Suprapubic skin (tissue), 4 donors: ENCODE results near the gene TAF10.

Source experiments
- POLR2A ChIP-seq, 2 donors: fragments of 450-650 bp; IDR thresholded peaks; one replicate each; pipeline ENCODE4 v1.6.1; 2017; ENCODE audit warnings: antibody characterized with exemption in 2 of 2, mild to moderate bottlenecking in 2 of 2, moderate library complexity in 2 of 2
- POLR2AphosphoS5 ChIP-seq, 3 donors: sonication (generic); formaldehyde crosslinking; IDR thresholded peaks; one replicate each; pipeline ENCODE4 v1.6.1; 2017; ENCODE audit warnings: antibody characterized with exemption in 3 of 3

DNA sequence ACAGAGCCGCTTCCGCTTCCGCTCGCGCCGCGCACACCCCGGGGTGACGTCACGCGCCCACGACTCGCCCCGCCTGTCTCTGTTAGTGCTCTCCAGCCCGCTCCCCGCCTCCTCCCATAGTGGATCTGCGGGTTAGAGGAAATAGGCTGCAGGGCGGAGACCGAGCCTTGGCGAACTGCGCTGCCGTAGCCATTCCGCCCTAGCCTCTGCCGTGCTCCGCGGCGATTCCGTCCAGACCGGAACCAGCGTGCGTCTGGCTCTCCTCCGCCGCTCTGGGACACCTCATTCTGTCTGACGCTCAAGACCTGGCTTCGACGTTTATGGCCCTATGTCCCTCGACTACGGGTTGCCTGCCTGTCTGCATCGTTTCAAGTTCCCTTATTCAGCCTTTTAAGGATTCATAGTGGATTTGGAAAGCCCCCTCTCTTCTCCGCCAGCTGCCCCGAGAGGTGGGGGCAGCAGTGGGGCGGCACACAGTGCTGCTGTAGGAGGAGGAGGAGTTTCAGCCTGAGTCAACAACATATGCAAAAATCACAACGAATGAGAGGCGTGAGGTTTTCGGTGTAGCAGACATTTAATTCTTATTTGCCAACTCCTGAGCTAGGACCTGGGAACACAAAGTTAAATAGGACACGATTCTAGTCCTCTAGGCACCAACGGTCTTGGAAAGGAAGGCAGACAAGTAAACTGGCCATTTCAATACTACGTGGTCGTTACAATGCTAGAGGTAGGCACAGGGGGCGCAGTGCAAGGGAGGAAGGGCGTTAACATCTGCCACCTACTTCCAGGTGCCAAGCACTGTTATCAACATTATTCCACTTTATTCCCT, at the start of gene TAF10:
- peak; percentile 14 to 86 for TF ChIP-seq POLR2A (IDR thresholded peaks at IDR 0.05)
- TF ChIP-seq POLR2AphosphoS5 (IDR thresholded peaks at IDR 0.05) = peak; percentile 54 to 94 (median 86)
